GM21737 (cell line): ENCODE results near the gene HLA-DOB.
A peak's percentile ranks its signal among the peaks of the same experiment; 100 is the strongest.
"Not testable (repeated sequence)": the region's sequence is repeated elsewhere in the genome, so short reads cannot be mapped to it uniquely, and the experiment has no call there.

ENCODE experiments used
- ATAC-seq: cut with Tn5 transposase; IDR thresholded peaks from one replicate; pipeline ENCODE4 v1.9.1; 2021; ENCODE audit warnings: mild to moderate bottlenecking, moderate library complexity; ENCODE audit not compliant: unreplicated experiment

The HLA-DOB gene

DNA sequence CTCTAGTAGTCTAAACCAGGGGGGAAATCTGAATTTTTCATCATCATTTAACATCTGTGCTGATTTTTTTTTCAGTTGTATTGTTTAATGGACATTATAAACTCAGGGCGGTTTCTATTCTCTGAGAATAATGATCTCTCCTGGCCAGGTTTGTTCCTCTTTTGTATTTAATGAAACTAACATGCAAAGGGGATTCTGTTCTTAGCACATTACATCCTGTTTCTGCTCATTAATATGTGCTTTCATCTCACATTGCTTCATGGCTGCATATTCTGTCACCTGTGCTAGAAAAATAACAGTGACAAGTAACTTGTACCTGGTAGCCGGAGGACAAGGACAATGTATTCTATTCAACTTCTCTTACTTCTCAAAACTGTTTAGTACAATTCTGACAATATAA, 806 bp downstream of the HLA-DOB start:
- no peak for ATAC-seq

DNA sequence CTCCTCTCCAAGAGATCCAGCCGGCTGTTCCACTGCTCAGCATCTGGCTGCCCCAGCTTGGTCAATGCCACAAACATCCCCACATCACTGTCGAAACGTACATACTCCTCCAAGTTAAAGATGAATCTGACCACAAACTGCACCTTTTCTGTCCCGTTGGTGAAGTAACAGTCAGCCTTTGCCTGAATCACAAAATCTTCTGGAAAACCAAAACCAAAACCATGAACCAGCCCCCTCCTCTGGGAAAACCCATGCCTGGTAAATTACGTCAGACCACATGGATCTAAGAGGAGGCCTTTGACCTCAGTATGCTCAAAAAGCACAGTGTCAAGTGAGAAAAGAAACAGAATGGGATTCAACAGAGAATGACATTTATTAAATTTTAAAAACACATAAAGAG, 1.7 kb downstream of the HLA-DOB start:
- ATAC-seq = no peak

DNA sequence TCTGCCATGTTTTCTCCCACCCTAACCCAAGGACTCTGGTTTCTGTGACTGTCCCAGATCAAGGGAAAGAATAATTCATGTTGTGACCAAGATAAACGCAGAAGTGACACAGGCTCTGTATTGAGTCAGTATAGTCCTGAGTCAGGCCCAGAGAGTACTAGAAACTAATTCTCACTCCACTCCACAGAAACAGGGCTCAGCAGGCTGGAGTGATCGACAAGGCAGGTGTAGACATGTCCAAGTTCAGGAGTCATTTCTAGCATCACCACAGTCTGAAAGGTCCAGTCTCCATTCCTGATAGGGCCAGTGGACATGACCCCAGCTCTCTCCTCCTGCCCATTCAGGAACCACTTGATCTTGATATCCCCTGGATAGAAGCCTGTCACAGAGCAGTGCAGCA, 2.7 kb downstream of the HLA-DOB start:
- ATAC-seq = no peak

DNA sequence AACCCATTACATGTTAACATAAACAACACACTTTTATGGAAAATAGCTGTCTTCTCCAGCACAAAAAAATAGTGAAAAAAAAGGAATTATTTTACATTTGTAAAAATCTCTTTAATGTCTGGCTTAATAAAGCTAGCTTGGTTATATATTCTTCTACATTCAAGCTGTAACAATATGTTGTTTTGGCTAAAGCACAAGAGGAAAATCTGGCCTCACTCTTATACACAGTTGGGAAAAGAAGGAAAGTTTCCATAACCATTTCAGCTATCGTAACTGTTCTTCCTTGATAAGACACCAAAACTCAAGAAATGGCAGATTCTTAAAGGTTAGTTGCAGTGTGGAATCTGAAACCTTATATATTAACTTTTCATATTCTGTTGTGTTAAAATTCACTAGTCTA, 7.6 kb downstream of the HLA-DOB start:
- no peak for ATAC-seq

DNA sequence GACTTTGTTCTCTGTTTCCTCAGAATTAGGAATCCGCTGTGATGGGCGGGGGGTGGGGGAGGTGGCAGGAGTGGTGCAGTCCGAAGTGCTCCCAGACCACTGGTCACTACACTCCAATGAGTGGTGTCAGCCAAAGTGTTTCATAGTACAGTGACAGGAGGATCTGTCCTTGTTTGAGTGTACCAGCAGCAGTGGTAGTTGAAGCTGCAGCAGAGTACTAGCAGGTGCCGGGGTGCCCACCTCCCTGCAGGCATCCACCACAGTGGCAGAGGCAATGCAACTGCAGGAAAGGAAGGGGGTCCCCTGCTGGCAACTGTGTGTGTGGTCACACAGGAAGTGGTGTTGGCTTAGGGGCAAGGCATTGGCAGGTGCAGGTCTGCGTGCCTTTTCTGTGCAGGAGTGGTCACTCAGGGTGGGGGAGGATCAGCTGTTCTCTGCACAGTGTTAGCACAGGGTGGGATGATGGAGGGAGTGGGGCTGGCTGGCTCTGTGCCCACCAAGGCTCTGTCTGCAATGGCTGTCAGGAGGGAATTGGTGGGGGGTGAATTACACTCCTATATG, 9.7 kb downstream of the HLA-DOB start:
- no peak for ATAC-seq

DNA sequence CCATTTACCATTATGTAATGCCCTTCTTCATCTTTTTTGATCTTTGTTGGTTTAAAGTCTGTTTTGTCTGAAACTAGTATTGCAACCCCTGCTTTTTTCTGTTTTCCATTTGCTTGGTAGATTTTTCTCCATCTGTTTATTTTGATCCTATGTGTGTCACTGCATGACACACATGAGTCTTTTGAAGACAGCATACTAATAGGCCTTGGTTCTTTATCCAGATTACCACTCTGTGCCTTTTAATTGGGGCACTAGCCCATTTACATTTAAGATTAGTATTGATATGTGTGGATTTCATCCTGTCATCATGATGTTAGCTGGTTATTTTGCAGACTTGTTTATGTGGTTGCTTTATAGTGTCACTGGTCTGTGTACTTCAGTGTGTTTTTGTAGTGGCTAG, 11.4 kb downstream of the HLA-DOB start:
- ATAC-seq = not testable (repeated sequence)

DNA sequence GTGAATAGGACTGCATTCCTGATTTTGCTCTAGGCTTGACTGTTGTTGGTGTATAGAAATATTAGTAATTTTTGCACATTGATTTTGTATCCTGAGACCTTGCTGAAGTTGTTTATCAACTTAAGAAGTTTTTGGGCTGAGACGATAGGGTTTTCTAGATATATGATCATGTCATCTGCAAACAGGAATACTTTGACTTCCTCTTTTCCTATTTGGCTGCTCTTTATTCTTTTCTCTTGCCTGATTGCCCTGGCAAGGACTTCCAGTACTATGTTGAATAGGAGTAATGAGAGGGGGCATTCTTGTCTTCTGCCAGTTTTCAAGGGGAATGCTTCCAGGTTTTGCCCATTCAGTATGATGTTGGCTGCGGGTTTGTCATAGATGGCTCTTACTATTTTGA, 13.4 kb downstream of the HLA-DOB start:
- ATAC-seq = no peak

DNA sequence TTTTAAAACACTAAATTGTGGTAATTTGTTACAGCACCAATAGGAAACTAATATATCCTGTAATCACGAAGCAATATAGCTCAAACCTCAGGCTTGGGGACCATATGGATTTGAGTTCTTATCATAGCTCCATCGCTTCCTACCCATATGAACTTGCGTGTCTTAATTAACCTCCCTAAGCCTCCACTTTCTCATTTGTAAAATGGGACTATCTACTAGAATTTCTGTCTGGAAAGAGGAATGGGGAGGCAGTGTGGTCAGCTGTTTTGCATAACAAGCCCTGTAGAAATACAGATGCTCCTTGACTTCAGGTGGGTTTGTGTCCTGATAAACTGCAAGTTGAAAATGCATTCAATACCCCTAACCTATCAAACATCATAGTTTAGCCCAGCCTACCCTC, 17.1 kb downstream of the HLA-DOB start:
- no peak for ATAC-seq

DNA sequence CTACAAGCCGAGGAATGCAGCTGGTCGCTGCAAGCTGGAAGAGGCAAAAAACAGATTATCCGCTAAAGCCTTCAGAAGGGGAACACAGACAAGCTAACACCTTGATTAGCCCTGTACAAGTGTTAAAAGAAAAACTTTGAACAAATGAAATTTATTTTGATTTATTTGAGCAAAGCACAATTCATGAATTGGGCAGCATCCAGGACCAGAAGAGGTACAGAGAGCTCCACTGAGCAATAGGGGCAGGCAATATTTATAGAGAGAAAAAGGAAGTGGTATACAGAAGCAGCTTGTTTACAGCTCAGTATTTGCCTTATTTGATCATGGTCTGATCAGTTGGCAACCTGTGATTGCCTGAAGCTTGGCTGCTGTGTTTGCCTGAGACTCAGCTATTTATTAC, 17.6 kb downstream of the HLA-DOB start:
- no peak for ATAC-seq

DNA sequence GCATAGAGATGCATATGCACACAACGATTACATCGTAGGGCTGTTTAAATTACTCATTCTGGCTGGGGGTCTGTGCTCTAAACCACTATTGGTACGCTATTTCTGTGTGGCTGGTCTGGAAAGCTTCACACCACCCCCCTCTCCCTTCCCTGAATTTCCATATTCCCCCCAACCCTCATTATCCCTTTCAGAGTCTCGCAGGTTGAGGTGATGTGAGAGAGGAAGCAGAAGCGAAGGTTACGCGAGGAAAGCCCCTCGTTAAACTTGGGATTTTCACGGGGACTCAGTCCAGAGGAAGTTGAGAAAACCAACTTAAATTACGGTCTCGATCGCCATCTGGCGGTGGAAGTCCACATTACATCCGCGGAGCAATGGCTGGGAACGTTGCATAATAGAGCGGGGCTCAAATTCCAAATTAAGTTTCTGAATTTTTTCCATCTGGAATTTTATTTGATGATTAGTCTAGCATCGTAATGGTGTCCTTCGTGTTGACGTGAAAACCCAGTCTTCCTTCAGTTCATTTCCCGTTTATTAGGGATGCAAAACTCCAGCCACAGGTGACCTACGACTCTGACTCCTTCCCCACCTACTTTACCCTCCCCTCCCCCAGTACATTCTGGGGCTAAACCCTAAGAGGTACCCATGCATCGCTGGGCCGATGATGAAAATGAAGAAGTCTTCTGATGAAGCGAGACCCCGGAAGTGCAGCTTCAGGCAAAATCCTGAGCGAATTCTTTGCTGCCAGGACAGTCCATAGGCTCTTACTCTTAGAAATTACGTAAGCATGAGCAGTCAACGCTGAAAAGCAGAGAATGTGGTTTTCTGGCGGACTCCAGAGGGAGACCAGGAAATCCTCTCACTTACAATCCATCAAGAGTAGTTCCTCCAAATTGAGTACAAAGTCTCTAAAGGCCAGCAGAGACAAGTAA, 19.7 kb downstream of the HLA-DOB start:
- peak; percentile 65 for ATAC-seq

DNA sequence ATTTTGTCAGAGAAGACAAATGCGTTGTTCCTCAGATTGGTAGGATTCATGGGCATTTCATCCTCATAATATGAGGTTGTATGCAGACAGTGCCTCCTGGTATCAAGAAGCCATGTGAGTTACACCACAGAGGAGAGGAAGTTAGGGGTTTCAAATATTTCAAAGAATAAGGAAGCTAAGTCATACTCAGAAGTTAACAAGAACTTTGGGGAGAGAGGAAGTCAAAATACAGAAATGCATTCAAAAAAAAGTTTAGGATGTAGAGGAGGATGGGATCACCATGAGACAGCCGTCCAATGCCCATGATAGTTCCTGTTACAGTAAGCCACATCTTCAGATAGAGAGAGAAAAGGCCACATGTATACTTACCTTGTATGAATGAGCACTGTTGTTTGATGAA, 22.3 kb downstream of the HLA-DOB start:
- no peak for ATAC-seq

DNA sequence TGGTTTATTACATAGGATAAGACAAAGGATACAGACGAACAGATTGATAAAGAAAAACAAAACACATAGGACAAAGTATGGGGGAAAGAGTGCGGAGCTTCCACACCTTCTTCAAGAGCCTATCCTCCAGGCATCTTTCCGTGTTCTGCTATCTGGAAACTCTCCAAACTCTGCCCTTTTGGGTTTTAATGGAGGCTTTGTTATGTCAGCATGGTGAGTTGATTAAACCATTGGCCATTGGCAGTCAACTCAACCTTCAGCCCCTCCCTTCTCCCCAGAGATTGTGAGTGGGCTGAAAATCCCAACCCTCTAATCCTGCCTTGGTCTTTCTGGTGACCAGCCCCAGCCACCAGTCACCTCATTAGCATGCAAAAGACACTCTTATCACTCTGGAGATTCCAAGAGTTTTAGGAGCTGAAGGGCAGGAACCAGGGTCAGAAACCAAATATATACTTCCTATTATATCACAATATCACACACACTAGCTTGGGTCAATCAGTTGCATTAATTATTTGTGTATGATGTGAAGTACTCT, 23.8 kb downstream of the HLA-DOB start:
- ATAC-seq = no peak

DNA sequence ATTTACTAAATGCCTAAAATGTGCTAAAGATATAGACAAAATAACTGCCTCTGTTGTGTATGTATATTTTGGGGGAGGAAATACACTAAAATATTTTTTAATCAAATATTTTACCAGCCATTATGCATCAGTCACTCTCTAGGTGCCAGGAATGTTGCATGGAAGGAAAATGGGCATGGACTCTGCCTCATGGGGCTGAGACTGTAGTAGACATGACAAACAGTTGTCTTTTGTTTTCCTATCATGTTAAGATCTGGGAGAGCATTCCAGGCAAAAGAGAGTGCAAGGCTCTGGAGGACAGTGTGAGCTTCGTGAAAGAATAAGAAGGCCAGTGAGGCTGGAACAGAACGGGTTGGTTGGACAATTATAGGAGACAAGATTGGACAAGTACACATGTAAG, 26.5 kb downstream of the HLA-DOB start:
- ATAC-seq = no peak

DNA sequence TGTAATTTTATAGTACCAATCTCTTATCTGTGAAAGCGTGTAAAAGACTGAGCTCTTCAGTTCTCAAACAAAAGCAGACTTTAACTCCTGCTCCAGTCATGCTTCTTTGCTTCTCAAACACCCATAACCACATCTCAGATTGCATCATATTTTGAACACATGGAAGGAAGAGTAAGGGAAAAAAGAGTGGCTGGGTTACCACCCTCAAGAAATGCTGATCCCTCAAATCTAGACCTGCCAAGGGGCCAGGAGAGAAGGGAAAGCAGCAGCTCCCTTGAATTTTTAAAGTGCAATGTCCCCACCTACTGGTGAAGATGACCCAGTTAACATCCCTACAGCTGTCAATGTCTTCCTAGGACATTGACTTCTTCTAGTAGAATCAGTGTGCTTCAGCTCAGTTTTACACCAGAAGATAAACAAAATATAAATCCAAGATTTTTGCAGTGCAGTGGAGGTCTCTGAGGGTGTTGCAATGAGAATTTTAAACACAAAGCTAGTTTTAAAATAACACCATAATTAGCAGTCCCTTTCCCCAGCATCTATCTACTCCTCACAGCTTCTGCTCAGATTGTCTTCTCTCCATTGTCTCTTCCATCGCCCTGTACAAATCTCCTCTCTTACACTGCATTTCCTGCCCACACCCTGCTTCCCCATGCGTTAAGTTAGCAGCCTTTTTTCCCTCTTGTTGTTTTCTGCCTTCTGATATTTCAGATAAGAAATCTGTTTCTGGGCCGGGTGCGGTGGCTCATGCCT, 30.8 kb downstream of the HLA-DOB start:
- no peak for ATAC-seq

DNA sequence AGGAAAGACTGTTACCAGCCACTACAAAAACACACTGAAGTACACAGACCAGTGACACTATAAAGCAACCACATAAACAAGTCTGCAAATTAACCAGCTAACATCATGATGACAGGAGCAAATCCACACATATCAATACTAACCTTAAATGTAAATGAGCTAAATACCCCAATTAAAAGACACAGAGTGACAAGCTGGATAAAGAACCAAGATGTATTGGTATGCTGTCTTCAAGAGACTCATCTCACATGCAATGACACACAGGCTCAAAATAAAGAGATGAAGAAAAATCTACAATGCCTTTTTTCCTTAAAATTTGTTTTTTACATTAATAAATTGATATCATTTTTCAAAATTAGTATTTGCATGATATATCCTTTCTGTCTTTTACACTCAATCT, 33.9 kb downstream of the HLA-DOB start:
- ATAC-seq = not testable (repeated sequence)

DNA sequence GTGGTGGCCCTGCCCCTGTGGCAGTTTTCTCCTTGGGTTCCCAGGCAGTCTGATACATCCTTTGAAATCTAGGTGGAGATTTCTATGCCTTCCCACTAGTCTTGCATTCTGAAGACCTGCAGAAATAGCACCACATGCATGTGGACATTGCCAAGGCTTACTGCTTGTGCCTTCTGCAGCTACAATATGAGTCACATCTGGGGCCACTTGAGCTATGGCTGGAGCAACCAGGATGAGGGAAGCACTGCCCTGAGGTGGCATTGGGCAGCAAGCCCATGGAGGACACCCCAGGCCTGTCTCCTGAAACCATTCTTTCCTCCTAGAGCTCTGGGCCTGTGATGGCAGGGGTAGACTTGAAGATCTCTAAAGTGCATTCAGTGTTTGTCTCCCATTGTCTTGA, 37.8 kb downstream of the HLA-DOB start:
- no peak for ATAC-seq

DNA sequence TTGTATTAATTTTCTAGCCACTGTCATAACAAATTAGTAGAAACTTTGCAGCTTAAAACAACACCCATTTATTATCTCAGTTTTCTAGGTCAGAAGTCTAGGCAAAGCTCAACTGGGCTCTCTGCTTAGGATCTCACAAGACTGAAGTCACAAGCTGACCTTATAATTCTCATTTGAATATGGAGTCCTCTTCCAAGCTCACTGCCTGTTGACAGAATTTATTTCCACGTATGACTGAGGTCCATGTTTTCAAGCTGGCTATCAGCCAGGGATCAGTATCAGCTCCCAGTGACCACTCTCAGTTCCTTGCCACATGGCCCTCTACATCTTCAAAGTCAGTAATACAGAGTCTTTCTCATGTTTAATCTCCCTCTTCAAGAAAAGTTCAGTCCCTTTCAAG, 41.7 kb downstream of the HLA-DOB start:
- no peak for ATAC-seq

DNA sequence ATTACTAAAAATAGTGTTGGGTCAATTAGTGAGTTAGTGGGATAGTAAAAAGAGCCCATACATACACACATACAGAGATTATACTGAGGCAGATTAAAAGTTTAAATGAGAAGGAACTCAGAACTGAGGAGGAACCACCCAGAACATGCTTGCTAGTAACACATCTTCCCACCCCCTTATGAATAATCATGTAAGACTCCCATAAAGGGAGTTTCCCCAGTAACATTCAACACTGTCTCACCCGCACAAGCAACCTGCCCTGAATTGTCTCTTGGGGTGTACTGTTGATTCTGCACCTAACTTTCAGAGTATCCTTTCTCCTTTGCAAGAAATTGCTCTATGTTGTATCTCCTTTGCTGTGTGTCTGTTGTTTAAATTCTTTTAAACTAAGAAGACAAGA, 42.4 kb downstream of the HLA-DOB start:
- no peak for ATAC-seq

DNA sequence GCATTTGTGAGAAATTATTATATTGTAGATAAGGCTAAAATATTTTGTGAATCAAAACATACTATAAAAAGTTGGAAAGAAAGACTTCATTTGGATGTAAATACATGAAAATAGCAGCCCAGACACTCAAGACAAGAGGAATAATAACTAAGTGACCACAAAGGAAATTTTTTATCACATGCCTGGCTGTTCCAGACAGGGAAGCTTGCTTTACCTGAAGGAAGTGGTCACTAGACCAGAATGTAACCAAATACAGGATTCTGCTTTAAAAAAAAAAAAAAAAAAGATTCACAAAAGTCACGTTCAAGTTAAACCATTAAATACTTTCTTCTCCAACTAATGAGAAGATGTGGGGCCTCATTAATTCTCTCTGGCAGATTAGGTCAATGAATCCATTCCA, 44.1 kb downstream of the HLA-DOB start:
- ATAC-seq = no peak

DNA sequence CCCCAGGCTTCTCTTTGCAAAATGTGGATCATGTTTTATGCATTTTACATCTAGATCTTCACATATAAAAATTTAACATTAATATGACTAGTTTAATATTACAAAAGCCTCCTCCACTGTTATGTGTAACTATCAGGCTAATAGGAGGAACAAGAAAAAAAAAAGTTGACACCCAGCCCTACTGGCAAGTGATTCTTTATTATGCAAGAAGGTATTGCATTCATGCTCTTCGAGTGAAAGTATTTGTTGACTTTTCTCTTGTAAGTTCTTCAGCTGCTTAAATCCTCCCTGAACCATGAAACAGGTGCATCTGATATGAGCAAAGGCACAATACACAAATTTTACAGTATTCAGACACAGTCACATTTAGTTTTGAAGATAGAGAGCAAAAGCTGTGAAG, 52.8 kb downstream of the HLA-DOB start:
- no peak for ATAC-seq

DNA sequence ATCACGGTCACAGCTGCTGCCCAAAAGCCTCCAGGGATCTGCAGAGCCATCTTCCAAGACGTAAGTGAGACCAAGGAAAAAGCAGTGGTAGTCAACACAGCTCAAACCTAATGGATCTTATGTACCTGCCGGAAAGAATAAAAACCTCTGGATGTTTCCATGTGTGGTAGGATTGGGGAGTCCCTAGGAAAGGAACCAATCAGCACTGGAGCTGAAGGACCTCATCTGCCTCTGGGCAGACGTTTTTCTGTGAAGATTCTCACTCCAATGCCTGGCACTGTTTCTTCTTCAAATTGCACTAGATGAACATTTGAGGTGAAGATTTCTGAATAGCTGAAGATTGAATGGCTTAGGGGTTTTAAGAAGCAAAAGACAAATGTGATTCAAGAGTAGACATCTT, 53.4 kb downstream of the HLA-DOB start, which contains the start of gene HLA-DQB2:
Gene HLA-DQB2 (minus strand): TSS at position 112 of the 400 bp plus-strand sequence. CDS start 62 bp downstream, at position 50.
- ATAC-seq = no peak
